Kidney epithelial cell (primary cell): ENCODE data around the gene CDV3. TPM values are rescaled to one million over a fixed set of nuclear protein-coding genes. Genes with fewer than 3 reads are reported as not detected.

Source experiments
- DNase-seq: peaks from one replicate; pipeline ENCODE4 v3.0.0-alpha.2; 2010; ENCODE audit warnings: low read depth
- H3K27me3 ChIP-seq: 2 replicates; pipeline ENCODE4 v1.6.0; 2011; ENCODE audit warnings: low read length; ENCODE audit not compliant: control insufficient read depth, insufficient read depth
- H3K36me3 ChIP-seq: 2 replicates; pipeline ENCODE4 v1.5.1; 2011; ENCODE audit warnings: low read length; ENCODE audit not compliant: control insufficient read depth, insufficient read depth
- H3K4me3 ChIP-seq: 2 replicates; pipeline ENCODE4 v1.5.1; 2011; ENCODE audit warnings: low read depth, mild to moderate bottlenecking, control low read depth, low read length
- CTCF ChIP-seq: IDR thresholded peaks from 2 replicates; pipeline ENCODE4 v1.5.1; 2011; ENCODE audit warnings: mild to moderate bottlenecking, moderate library complexity, low read length, control low read depth, inconsistent platforms; ENCODE audit not compliant: insufficient read depth, poor library complexity, severe bottlenecking
- total RNA-seq: library from RNA; depleted of rRNA; stranded (reverse); fragments of >200 nt; gene quantifications from 2 replicates; pipeline ENCODE4 v1.2.3, GENCODE V29; 2015

CDV3 gene
- total RNA-seq, 1 donor from 2014 or later, result 244 TPM

- H3K36me3 ChIP-seq, result no peaks in the 10 kb centered on the region
Measured at GRCh38 chr3:133600572-133601081, 27.1 kb downstream of the CDV3 start.

GRCh38 chr3:133606342-133606741 is 32.9 kb downstream of the CDV3 start:
- H3K36me3 ChIP-seq, result no peaks in the 10 kb centered on the region
- no peak for DNase-seq

More at GRCh38 chr3:133600572-133601081, 27.1 kb downstream of the CDV3 start:
- H3K27me3 ChIP-seq, result no peaks in the 10 kb centered on the region
- no peak overlapping the region for H3K4me3 ChIP-seq
- no peak for TF ChIP-seq CTCF
- DNase-seq, result no peak

GRCh38 chr3:133606902-133607301 is 33.4 kb downstream of the CDV3 start:
- Histone ChIP-seq H3K4me3 (no peak overlapping the region), H3K27me3 (no peaks in the 10 kb centered on the region), H3K36me3 (no peaks in the 10 kb centered on the region)
- DNase-seq, result no peak
- no peak for TF ChIP-seq CTCF

More at GRCh38 chr3:133606342-133606741, 32.9 kb downstream of the CDV3 start:
- Histone ChIP-seq H3K4me3 (no peak overlapping the region), H3K27me3 (no peaks in the 10 kb centered on the region)
- TF ChIP-seq CTCF, result no peak

- no peak overlapping the region for H3K4me3 ChIP-seq
- DNase-seq, result no peak
- H3K27me3 ChIP-seq, result no peaks in the 10 kb centered on the region
- no peaks in the 10 kb centered on the region for H3K36me3 ChIP-seq
- TF ChIP-seq CTCF, result no peak
Measured at GRCh38 chr3:133607816-133608215, 34.3 kb downstream of the CDV3 start.

- no peak for TF ChIP-seq CTCF
- Histone ChIP-seq H3K36me3 (no peaks in the 10 kb centered on the region), H3K4me3 (no peak overlapping the region), H3K27me3 (no peaks in the 10 kb centered on the region)
- DNase-seq, result no peak
Measured at GRCh38 chr3:133608388-133608787, 34.9 kb downstream of the CDV3 start.

GRCh38 chr3:133610031-133610430 is 36.5 kb downstream of the CDV3 start:
- H3K27me3 ChIP-seq, result no peaks in the 10 kb centered on the region
- H3K36me3 ChIP-seq, result no peaks in the 10 kb centered on the region
- no peak overlapping the region for H3K4me3 ChIP-seq
- no peak for DNase-seq
- TF ChIP-seq CTCF, result no peak
